GM23338 (cell line): ENCODE results near the gene B3GAT3.

Source experiments
- CREB1 ChIP-seq: fragments of 250-450 bp; sonication (Bioruptor Pico); IDR thresholded peaks from 2 replicates; pipeline ENCODE4 v1.5.0; 2020; ENCODE audit warnings: low read depth, mild to moderate bottlenecking, moderate library complexity
- EZH2 ChIP-seq: fragments of 200-600 bp; sonication (generic); IDR thresholded peaks from one replicate; pipeline ENCODE4 v1.8.0; 2017; ENCODE audit warnings: antibody characterized with exemption, mild to moderate bottlenecking, low read depth; ENCODE audit not compliant: unreplicated experiment
- POLR2AphosphoS5 ChIP-seq: IDR thresholded peaks from 2 replicates; pipeline ENCODE4 v1.6.1; 2016; ENCODE audit warnings: antibody characterized with exemption, low read depth
- TF ChIP-seq, protein P1 (sequence below), 2 experiments: fragments of 200-600 bp in 1 of 2; sonication (generic) in 1 of 2; conservative IDR thresholded peaks; 2 replicates each; pipeline versions ENCODE4 v1.5.1 to v1.6.1; 2016 to 2017; ENCODE audit warnings: antibody characterized with exemption in 2 of 2, low read depth in 2 of 2, mild to moderate bottlenecking in 2 of 2, moderate library complexity in 1 of 2

DNA sequence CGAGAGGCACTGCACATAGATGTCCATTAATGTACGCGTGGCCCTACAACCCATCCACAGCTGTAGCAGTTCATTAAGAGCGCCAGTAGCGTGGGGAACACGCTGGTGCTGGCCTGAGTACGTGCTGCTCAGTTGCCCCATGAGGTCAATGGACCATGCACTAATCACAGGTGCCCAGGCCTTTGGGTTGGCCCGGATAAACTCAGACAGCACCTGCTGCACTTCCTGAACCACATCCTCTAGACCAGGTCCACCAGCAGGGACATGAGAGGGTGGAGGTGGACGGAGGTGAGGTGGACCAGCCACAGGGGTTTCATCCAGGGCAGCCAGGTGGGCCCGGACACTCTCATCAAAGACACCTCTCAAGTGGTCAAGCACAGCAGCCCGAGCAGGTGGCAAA lies 27.7 kb upstream of the B3GAT3 start:
- TF ChIP-seq, protein P1, sequence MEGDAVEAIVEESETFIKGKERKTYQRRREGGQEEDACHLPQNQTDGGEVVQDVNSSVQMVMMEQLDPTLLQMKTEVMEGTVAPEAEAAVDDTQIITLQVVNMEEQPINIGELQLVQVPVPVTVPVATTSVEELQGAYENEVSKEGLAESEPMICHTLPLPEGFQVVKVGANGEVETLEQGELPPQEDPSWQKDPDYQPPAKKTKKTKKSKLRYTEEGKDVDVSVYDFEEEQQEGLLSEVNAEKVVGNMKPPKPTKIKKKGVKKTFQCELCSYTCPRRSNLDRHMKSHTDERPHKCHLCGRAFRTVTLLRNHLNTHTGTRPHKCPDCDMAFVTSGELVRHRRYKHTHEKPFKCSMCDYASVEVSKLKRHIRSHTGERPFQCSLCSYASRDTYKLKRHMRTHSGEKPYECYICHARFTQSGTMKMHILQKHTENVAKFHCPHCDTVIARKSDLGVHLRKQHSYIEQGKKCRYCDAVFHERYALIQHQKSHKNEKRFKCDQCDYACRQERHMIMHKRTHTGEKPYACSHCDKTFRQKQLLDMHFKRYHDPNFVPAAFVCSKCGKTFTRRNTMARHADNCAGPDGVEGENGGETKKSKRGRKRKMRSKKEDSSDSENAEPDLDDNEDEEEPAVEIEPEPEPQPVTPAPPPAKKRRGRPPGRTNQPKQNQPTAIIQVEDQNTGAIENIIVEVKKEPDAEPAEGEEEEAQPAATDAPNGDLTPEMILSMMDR (conservative IDR thresholded peaks at IDR 0.05; ENCODE audit: low read depth in 2 of 2): no peak
- TF ChIP-seq CREB1 (CRISPR knock-in tag): no peak
- TF ChIP-seq POLR2AphosphoS5: no peak
- no peak for TF ChIP-seq EZH2
